ENCODE results near the gene ZNF580.

DNA sequence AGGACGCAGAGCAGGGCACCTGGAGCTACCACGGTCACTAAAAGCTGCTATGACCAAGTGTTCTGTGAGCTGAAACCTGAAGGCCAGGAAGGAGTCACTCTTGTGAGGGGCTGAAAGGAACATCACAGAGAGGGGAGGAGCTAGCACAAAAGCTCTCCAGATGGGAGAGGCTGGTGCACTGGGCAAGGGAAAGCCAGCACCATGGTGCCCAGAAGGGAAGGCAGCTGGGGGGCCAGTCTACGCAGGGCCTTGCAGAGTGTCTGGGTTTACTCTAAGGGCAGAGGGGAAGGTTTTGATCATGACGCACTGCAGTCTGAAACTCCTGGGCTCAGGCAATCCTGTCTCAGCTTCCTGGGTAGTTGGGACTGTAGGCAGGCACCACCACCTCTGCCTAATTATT is 4.1 kb upstream of the ZNF580 start:
- TF ChIP-seq GATA3 (IDR thresholded peaks at IDR 0.05; ENCODE audit: low read depth, low read length) = no peak
- TF ChIP-seq GATA2 (IDR thresholded peaks at IDR 0.05; ENCODE audit: low read depth, low read length) = no peak
